GM19463 (cell line): ENCODE measurements around the gene KCNJ5.

ENCODE experiments used
- ATAC-seq: cut with Tn5 transposase; IDR thresholded peaks from one replicate; pipeline ENCODE4 v1.9.1; 2021; ENCODE audit warnings: mild to moderate bottlenecking, moderate library complexity; ENCODE audit not compliant: unreplicated experiment

KCNJ5 gene

GRCh38 chr11:128893578-128894285 is 2.6 kb downstream of the KCNJ5 start:
- peak; percentile 66 for ATAC-seq

- no peak for ATAC-seq
These were observed 3.1 kb downstream of the KCNJ5 start for GRCh38 chr11:128894286-128894681.

GRCh38 chr11:128894685-128895084 is 3.5 kb downstream of the KCNJ5 start:
- no peak for ATAC-seq

- no peak for ATAC-seq
These were observed 4.4 kb downstream of the KCNJ5 start for GRCh38 chr11:128895526-128895925.

- no peak for ATAC-seq
These were observed 5.2 kb downstream of the KCNJ5 start for GRCh38 chr11:128896356-128896755.

- ATAC-seq = no peak
These were observed 6.7 kb downstream of the KCNJ5 start for GRCh38 chr11:128897826-128898225.

- ATAC-seq = no peak
These were observed 7.6 kb downstream of the KCNJ5 start for GRCh38 chr11:128898580-128899344.

GRCh38 chr11:128900468-128900867 is 9.3 kb downstream of the KCNJ5 start:
- ATAC-seq = no peak

- ATAC-seq = no peak
These were observed 10.7 kb downstream of the KCNJ5 start for GRCh38 chr11:128901653-128902514.

- no peak for ATAC-seq
These were observed 11.4 kb downstream of the KCNJ5 start for GRCh38 chr11:128902515-128903066.

- no peak for ATAC-seq
These were observed 12.3 kb downstream of the KCNJ5 start for GRCh38 chr11:128903248-128904061.

GRCh38 chr11:128904303-128904655 is 13.1 kb downstream of the KCNJ5 start:
- ATAC-seq = no peak

- ATAC-seq = peak; percentile 52
These were observed 13.6 kb downstream of the KCNJ5 start for GRCh38 chr11:128904656-128905344.

- ATAC-seq = peak; percentile 47
These were observed 14.4 kb downstream of the KCNJ5 start for GRCh38 chr11:128905345-128906184.

GRCh38 chr11:128906185-128907050 is 15.3 kb downstream of the KCNJ5 start:
- no peak for ATAC-seq

- ATAC-seq = no peak
These were observed 16.4 kb downstream of the KCNJ5 start for GRCh38 chr11:128907585-128907984.

GRCh38 chr11:128908391-128909246 is 17.5 kb downstream of the KCNJ5 start:
- ATAC-seq = no peak
